ENCODE results near the gene KANK4.

DNA sequence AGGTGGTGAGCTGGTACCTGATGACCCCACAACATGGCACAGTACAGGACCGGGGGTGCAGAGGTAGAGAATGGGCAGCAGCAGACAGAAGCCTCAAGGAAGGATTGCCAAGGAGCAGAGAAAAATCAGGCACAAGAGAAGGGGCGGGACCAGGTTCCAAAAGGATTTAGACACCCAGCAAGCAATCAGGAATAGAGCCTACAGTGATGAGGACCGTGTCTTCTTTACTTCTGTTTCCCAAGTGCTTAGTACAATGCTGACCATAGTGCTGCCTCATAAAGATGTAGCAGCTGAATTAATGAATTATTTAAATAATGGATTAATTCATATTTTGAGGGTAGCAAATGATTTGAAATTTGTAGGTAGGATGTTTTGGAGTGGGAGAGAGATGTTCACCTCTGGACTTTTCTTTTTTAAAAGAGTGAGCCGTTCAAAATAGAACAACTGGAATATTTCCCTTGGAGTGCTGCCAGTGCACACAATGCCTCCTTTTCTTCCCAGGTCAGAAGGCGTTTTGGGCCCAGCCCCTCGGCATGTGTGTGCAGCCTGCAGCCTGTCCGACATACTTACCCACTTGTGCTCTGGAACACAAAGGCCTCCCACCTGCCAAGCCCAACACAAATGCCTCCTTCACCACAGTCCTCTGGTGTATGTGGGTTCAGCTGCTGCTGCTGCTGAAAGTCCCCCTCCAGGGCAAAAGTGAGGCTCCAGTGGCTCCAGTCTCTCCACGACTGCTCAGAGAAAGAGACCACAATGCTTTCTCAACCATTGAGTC, 19.6 kb downstream of the KANK4 start:
- TF ChIP-seq, protein P1, sequence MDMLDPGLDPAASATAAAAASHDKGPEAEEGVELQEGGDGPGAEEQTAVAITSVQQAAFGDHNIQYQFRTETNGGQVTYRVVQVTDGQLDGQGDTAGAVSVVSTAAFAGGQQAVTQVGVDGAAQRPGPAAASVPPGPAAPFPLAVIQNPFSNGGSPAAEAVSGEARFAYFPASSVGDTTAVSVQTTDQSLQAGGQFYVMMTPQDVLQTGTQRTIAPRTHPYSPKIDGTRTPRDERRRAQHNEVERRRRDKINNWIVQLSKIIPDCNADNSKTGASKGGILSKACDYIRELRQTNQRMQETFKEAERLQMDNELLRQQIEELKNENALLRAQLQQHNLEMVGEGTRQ (IDR thresholded peaks at IDR 0.05; ENCODE audit: low read length), result no peak
- TF ChIP-seq SIX5 (IDR thresholded peaks at IDR 0.05; ENCODE audit: low read depth, low read length), result no peak
- no peak for TF ChIP-seq BCL11A (IDR thresholded peaks at IDR 0.05; ENCODE audit: low read depth in 2 of 2, low read length in 2 of 2)
- TF ChIP-seq HDAC6 (IDR thresholded peaks at IDR 0.05; ENCODE audit: low read depth, low read length), result no peak
- TF ChIP-seq, protein P2, sequence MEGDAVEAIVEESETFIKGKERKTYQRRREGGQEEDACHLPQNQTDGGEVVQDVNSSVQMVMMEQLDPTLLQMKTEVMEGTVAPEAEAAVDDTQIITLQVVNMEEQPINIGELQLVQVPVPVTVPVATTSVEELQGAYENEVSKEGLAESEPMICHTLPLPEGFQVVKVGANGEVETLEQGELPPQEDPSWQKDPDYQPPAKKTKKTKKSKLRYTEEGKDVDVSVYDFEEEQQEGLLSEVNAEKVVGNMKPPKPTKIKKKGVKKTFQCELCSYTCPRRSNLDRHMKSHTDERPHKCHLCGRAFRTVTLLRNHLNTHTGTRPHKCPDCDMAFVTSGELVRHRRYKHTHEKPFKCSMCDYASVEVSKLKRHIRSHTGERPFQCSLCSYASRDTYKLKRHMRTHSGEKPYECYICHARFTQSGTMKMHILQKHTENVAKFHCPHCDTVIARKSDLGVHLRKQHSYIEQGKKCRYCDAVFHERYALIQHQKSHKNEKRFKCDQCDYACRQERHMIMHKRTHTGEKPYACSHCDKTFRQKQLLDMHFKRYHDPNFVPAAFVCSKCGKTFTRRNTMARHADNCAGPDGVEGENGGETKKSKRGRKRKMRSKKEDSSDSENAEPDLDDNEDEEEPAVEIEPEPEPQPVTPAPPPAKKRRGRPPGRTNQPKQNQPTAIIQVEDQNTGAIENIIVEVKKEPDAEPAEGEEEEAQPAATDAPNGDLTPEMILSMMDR (IDR thresholded peaks at IDR 0.05; ENCODE audit: control extremely low read depth in 1 of 3, insufficient read depth in 1 of 3, low read depth in 1 of 3, low read length in 3 of 3), result no peak
- TF ChIP-seq JUND (IDR thresholded peaks at IDR 0.05; ENCODE audit: low read length), result no peak
- TF ChIP-seq, protein P3, sequence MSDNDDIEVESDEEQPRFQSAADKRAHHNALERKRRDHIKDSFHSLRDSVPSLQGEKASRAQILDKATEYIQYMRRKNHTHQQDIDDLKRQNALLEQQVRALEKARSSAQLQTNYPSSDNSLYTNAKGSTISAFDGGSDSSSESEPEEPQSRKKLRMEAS (IDR thresholded peaks at IDR 0.05), result no peak
- TF ChIP-seq TAF1 (IDR thresholded peaks at IDR 0.05; ENCODE audit: low read depth, low read length), result no peak
- no peak for TF ChIP-seq SIN3A (conservative IDR thresholded peaks at IDR 0.05 in 1 of 2, IDR thresholded peaks at IDR 0.05 in 1 of 2; ENCODE audit: low read depth in 1 of 2, low read length in 2 of 2)
- no peak for TF ChIP-seq HDAC2 (IDR thresholded peaks at IDR 0.05; ENCODE audit: borderline replicate concordance in 1 of 2, low read depth in 2 of 2, low read length in 2 of 2)
- TF ChIP-seq ASH2L (IDR thresholded peaks at IDR 0.05; ENCODE audit: low read length), result no peak

Data from H1 (cell line).